Head of caudate nucleus (tissue), 42 donors: Measurements from ENCODE around the gene TNFRSF4.
A peak's percentile ranks its signal among the peaks of the same experiment; 100 is the strongest.
"Not testable (repeated sequence)": the region's sequence is repeated elsewhere in the genome, so short reads cannot be mapped to it uniquely, and the experiment has no call there.

Experiments
- DNase-seq, 42 donors: peaks; one replicate each; pipeline versions ENCODE4 v3.0.0 to v3.0.0-alpha.2; 2020 to 2021; ENCODE audit warnings: mixed read lengths in 7 of 42
- intact Hi-C: fragments of 100-400 bp; cut with DNase I; formaldehyde crosslinking; loops from one replicate; pipeline ENCODE4 v1.15.0; 2022

TNFRSF4 gene

GRCh38 chr1:1177452-1178206 is 36.3 kb downstream of the TNFRSF4 start:
- peak in 1 of 42 donors; percentile 0 for DNase-seq

DNA sequence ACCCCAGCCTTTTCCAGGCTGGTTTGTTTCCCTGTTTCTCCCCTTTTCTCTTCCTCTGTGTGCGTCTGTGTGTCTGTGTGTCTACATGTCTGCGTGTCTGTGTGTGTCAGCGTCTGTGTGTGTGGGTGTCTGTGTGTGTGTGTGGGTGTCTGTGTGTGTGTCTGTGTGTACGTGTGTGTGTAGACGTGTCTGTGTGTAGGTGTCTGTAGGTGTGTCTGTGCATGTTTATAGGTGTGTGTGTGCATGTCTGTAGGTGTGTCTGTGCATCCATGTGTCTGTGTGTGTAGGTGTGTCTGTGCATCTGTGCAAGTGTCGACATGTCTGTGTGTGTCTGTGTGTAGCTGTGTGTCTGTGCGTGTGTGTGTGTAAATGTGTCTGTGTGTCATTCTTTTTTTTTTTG is 37.0 kb downstream of the TNFRSF4 start:
- intact Hi-C loops, result no loop called here
- no peak for DNase-seq

More at GRCh38 chr1:1177452-1178206, 36.3 kb downstream of the TNFRSF4 start:
- intact Hi-C loops, result no loop called here

DNA sequence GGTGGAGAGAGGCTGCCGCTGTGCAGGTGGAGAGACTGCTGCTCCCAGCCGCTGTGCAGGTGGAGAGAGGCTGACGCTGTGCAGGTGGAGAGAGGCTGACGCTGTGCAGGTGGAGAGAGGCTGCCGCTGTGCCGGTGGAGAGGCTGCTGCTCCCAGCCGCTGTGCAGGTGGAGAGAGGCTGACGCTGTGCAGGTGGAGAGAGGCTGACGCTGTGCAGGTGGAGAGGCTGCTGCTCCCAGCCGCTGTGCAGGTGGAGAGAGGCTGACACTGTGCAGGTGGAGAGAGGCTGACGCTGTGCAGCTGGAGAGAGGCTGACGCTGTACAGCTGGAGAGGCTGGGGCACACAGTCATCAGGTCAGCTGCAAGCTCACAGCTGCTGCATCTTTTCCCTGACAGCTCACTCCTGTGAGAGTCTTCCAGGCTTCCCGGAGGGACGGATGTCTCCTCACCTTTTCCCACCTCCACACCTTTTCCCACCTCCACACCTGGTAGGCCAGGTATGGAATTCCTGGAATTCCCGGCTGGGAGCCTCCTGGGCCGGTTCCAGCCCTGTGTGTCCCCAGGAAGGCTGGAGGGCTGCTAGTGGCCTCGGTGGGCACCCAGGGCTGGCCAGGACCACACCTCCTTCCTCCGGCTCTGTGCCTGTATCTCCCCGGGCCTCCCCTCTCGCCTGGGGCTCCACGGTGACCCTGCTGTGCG is 37.7 kb downstream of the TNFRSF4 start:
- peak in 1 of 42 donors; percentile 0 for DNase-seq
- intact Hi-C loops, result not testable (repeated sequence)

DNA sequence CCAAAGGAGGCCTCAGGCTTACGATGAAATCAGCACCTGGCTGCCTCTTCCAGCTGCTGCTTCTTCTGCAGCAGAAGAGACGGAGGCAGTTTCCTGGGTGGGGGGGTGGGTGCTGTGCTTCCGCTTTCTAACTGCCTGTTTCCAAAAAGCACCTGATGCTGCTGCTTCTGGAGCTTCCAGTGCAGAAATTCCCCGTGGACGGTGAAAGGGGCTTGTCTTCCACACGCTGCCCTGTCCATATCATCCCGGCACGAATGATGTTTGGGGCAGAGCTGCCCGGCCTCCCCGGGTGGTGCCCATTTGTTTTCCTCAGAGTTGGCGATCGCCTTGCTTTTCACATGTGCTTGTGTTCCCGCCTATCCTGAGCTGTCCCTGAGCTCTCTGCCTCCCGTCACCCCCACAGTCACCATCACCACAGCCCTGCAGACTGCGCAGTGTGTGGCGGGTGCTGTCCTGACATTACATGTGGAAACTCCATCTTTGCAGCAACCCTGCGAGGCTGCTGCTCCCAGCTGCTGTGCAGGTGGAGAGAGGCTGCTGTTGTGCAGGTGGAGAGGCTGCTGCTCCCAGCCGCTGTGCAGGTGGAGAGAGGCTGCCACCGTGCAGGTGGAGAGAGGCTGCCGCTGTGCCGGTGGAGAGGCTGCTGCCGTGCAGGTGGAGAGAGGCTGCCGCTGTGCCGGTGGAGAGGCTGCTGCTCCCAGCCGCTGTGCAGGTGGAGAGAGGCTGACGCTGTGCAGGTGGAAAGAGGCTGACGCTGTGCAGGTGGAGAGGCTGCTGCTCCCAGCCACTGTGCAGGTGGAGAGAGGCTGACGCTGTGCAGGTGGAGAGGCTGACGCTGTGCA is 38.5 kb downstream of the TNFRSF4 start:
- intact Hi-C loops, result no loop called here
- peak in 2 of 42 donors; percentile 14 to 30 for DNase-seq

- intact Hi-C loops, result no loop called here
- DNase-seq, result peak in 1 of 42 donors; percentile 4
These were observed 40.0 kb downstream of the TNFRSF4 start, which contains the start of gene TTLL10 for GRCh38 chr1:1173793-1174415. TSS of gene TTLL10 (plus strand) at chr1:1173880. CDS start at chr1:1179216, 5,336 bp downstream.

DNA sequence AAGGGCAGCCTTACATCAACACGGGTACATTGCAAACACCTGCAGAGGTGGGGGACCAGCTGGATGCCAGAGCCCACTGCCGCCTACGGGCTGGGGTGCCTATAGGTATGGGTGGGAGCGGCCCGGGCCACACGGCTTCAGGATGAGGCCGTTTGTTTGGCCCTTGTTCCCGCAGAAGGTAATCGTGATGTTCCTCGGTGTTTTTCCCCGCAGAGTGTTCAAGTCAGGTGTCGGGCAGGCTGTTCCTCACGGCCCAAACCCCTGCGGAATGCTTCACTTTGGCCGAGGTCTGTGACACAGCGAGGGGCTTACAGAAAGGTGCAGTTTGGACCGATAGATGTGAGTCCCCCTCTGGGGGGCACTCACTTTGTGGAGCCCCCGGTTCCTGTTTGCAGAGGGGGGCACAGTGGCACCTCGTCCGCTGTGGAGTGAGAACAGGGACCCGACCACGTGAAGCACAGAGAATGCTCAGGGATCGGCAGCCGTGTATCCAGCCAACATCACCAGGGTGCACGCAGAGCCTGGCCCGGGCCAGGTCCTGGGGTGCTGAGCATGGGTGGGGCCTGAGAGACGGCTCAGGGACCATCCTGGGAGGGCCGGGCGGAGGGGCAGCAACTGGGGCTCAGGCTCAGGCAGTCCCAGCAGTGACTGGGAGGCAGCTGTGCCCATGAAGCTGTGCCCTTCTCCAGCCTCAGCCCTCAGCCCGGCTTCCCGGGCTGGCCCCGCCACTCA is 40.7 kb downstream of the TNFRSF4 start:
- DNase-seq, result peak in 1 of 42 donors; percentile 1

GRCh38 chr1:1171546-1172340 is 42.2 kb downstream of the TNFRSF4 start:
- intact Hi-C loops, result no loop called here
- DNase-seq, result peak in 1 of 42 donors; percentile 1

More for the DNA sequence above, 40.7 kb downstream of the TNFRSF4 start:
- intact Hi-C loops, result no loop called here

GRCh38 chr1:1171161-1171545 is 42.8 kb downstream of the TNFRSF4 start:
- intact Hi-C loops, result no loop called here
- no peak for DNase-seq

DNA sequence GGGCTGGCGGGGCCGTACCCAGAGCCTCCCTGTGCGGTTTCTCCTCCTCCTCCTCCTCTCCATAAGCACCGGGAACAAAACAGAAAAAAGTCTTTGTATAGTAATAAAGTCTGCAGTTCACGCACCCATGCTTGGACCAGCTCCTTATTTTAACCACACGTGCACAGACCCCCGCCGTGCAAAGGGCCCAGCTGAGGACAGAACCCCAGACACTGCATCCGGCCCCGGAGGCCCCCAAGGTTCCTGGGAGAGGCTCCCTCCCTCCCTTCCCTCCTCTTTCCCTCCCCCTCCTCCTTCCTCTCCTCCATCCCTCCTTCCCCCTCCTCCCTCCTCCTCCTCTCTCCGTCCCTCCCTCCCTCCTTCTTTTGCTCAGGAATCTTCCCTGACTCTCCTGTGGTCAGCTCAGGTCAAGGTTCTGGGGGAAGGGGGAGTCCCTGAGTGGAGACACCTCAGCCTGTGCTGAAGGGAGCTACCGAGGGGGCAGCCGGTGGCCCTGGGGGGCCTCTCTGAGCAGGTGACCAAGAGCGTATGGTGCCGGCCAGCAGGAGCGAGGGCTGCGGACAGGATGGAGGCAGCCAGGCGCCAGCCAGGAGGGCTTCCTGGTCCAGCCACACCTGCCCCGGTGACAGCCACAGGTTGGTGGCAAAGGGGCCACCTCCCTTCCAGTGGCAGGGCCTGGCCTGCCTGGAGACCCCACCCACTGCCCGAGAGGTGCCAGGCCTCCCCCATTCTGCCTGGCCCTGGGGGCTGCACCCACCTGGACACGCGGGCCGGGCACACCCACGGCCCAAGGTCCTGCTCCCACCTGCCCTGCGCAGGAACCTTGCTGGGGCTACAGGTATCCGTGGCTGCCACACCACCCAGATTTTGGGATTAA is 43.5 kb downstream of the TNFRSF4 start:
- DNase-seq, result peak in 1 of 42 donors; percentile 1
- intact Hi-C loops, result no loop called here

- intact Hi-C loops, result no loop called here
- DNase-seq, result peak in 1 of 42 donors; percentile 0
These were observed 44.3 kb downstream of the TNFRSF4 start for GRCh38 chr1:1169429-1170214.

DNA sequence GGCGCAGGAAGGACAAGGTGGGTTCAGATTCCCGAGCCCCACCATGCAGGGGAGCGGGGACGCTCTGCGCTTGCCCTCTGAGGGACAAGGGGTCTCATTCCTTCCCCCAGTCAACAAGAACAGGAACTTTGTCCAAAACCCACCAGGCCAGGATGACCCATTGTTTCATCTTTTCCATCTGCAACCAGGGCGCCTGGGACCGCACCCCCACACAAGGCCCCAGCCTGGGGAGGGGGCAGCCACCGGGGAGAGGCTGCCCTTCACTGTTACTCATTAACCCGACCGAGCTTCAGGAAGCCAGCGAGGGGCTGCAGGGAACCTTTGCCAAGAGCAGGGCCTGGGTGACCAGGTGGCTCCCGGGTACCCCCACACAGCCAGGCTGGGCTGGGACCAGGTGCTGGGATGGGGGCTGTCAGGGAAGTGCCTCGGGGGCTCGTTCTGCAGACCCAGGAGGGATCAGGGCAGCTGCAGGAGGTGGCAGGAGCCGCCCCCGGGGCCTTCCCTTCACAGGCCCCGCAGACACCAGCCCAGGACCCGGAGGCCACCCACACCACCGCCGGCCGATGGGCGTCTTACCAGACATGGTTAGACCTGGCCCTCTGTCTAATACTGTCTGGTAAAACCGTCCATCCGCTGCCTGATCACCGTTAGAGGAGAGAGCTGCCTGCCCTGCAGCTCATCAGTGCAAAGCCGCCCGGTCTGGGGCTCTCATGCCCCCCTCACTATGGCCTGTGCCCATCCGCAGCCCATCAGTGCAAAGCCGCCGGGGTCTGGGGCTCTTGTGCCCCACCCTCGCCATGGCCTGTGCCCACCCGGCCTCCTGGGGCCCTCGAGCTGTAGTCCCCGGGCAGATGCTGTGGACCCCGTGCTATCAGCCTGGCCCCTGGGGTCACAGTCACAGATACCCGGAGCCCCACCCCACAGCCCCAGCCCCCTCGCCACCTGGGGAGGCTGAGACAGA is 45.2 kb downstream of the TNFRSF4 start:
- no peak for DNase-seq
- intact Hi-C loops, result no loop called here

GRCh38 chr1:1167841-1168450 is 46.0 kb downstream of the TNFRSF4 start:
- intact Hi-C loops, result no loop called here
- no peak for DNase-seq

GRCh38 chr1:1167398-1167821 is 46.5 kb downstream of the TNFRSF4 start:
- intact Hi-C loops, result no loop called here
- no peak for DNase-seq
